ENCODE results near the gene NFIC. TPM values are rescaled to one million over a fixed set of nuclear protein-coding genes. Genes with fewer than 3 reads are reported as not detected.
A peak's percentile ranks its signal among the peaks of the same experiment; 100 is the strongest.
"Not testable (repeated sequence)": the region's sequence is repeated elsewhere in the genome, so short reads cannot be mapped to it uniquely, and the experiment has no call there.

NFIC gene
- total RNA-seq, 1 donor: 17.3 TPM

GRCh38 chr19:3345850-3346460 is 20.4 kb upstream of the NFIC start:
- Histone ChIP-seq H3K27me3 (ENCODE audit: insufficient read depth, low read length) (no peaks in the 10 kb centered on the region), H3K4me3 (ENCODE audit: low read length) (no peak overlapping the region), H3K4me1 (ENCODE audit: insufficient read depth, low read length) (peaks cover 9% of the 10 kb centered on the region), H3K9me3 (ENCODE audit: low read depth, low read length) (no peaks in the 10 kb centered on the region)

GRCh38 chr19:3346677-3347353 is 19.6 kb upstream of the NFIC start:
- Histone ChIP-seq H3K9me3 (ENCODE audit: low read depth, low read length) (no peaks in the 10 kb centered on the region), H3K27me3 (ENCODE audit: insufficient read depth, low read length) (no peaks in the 10 kb centered on the region), H3K4me3 (ENCODE audit: low read length) (no peak overlapping the region), H3K4me1 (ENCODE audit: insufficient read depth, low read length) (peaks cover 9% of the 10 kb centered on the region)

GRCh38 chr19:3348042-3348441 is 18.3 kb upstream of the NFIC start:
- Histone ChIP-seq H3K9me3 (ENCODE audit: low read depth, low read length) (no peaks in the 10 kb centered on the region), H3K27me3 (ENCODE audit: insufficient read depth, low read length) (no peaks in the 10 kb centered on the region), H3K4me3 (ENCODE audit: low read length) (no peak overlapping the region), H3K4me1 (ENCODE audit: insufficient read depth, low read length) (peaks cover 5% of the 10 kb centered on the region)

- H3K4me3 ChIP-seq (ENCODE audit: low read length); H3K27me3 ChIP-seq (ENCODE audit: insufficient read depth, low read length); H3K4me1 ChIP-seq (ENCODE audit: insufficient read depth, low read length); H3K9me3 ChIP-seq (ENCODE audit: low read depth, low read length): not testable (repeated sequence)
These were observed 17.9 kb upstream of the NFIC start for GRCh38 chr19:3348469-3348868.

GRCh38 chr19:3350014-3350663 is 16.2 kb upstream of the NFIC start:
- no peaks in the 10 kb centered on the region for H3K4me1 ChIP-seq (ENCODE audit: insufficient read depth, low read length)
- H3K4me3 ChIP-seq (ENCODE audit: low read length): no peak overlapping the region
- no peaks in the 10 kb centered on the region for H3K9me3 ChIP-seq (ENCODE audit: low read depth, low read length)
- H3K27me3 ChIP-seq (ENCODE audit: insufficient read depth, low read length): no peaks in the 10 kb centered on the region

- no peak overlapping the region for H3K4me3 ChIP-seq (ENCODE audit: low read length)
- H3K27me3 ChIP-seq (ENCODE audit: insufficient read depth, low read length): no peaks in the 10 kb centered on the region
- no peaks in the 10 kb centered on the region for H3K9me3 ChIP-seq (ENCODE audit: low read depth, low read length)
- no peaks in the 10 kb centered on the region for H3K4me1 ChIP-seq (ENCODE audit: insufficient read depth, low read length)
These were observed 14.5 kb upstream of the NFIC start for GRCh38 chr19:3351702-3352447.

GRCh38 chr19:3353493-3353892 is 12.9 kb upstream of the NFIC start:
- no peaks in the 10 kb centered on the region for H3K27me3 ChIP-seq (ENCODE audit: insufficient read depth, low read length)
- peaks cover 8% of the 10 kb centered on the region for H3K4me1 ChIP-seq (ENCODE audit: insufficient read depth, low read length)
- H3K4me3 ChIP-seq (ENCODE audit: low read length): no peak overlapping the region
- H3K9me3 ChIP-seq (ENCODE audit: low read depth, low read length): no peaks in the 10 kb centered on the region

- Histone ChIP-seq H3K4me1 (ENCODE audit: insufficient read depth, low read length) (peaks cover 19% of the 10 kb centered on the region), H3K9me3 (ENCODE audit: low read depth, low read length) (no peaks in the 10 kb centered on the region), H3K4me3 (ENCODE audit: low read length) (no peak overlapping the region), H3K27me3 (ENCODE audit: insufficient read depth, low read length) (no peaks in the 10 kb centered on the region)
These were observed 9.6 kb upstream of the NFIC start for GRCh38 chr19:3356805-3357204.

- Histone ChIP-seq H3K27me3 (ENCODE audit: insufficient read depth, low read length) (no peaks in the 10 kb centered on the region), H3K4me1 (ENCODE audit: insufficient read depth, low read length) (peaks cover 19% of the 10 kb centered on the region), H3K9me3 (ENCODE audit: low read depth, low read length) (no peaks in the 10 kb centered on the region), H3K4me3 (ENCODE audit: low read length) (no peak overlapping the region)
These were observed 9.0 kb upstream of the NFIC start for GRCh38 chr19:3357271-3357991.

GRCh38 chr19:3357992-3358688 is 8.2 kb upstream of the NFIC start:
- H3K27me3 ChIP-seq (ENCODE audit: insufficient read depth, low read length): no peaks in the 10 kb centered on the region
- no peak overlapping the region for H3K4me3 ChIP-seq (ENCODE audit: low read length)
- H3K4me1 ChIP-seq (ENCODE audit: insufficient read depth, low read length): peaks cover 19% of the 10 kb centered on the region
- H3K9me3 ChIP-seq (ENCODE audit: low read depth, low read length): no peaks in the 10 kb centered on the region

GRCh38 chr19:3358689-3359014 is 7.7 kb upstream of the NFIC start:
- H3K4me1 ChIP-seq (ENCODE audit: insufficient read depth, low read length): peaks cover 19% of the 10 kb centered on the region
- no peaks in the 10 kb centered on the region for H3K27me3 ChIP-seq (ENCODE audit: insufficient read depth, low read length)
- peak overlapping the region; percentile 41 for H3K4me3 ChIP-seq (ENCODE audit: low read length)
- H3K9me3 ChIP-seq (ENCODE audit: low read depth, low read length): no peaks in the 10 kb centered on the region

- peak overlapping the region; percentile 42 for H3K4me3 ChIP-seq (ENCODE audit: low read length)
- H3K27me3 ChIP-seq (ENCODE audit: insufficient read depth, low read length): no peaks in the 10 kb centered on the region
- H3K4me1 ChIP-seq (ENCODE audit: insufficient read depth, low read length): peaks cover 19% of the 10 kb centered on the region
- H3K9me3 ChIP-seq (ENCODE audit: low read depth, low read length): no peaks in the 10 kb centered on the region
These were observed 7.1 kb upstream of the NFIC start for GRCh38 chr19:3359015-3359918.

GRCh38 chr19:3359919-3360420 is 6.4 kb upstream of the NFIC start:
- Histone ChIP-seq H3K4me3 (ENCODE audit: low read length) (peak overlapping the region; percentile 53), H3K9me3 (ENCODE audit: low read depth, low read length) (no peaks in the 10 kb centered on the region), H3K27me3 (ENCODE audit: insufficient read depth, low read length) (no peaks in the 10 kb centered on the region), H3K4me1 (ENCODE audit: insufficient read depth, low read length) (peaks cover 19% of the 10 kb centered on the region)
